ENCODE results near the gene AVPR2.
A peak's percentile ranks its signal among the peaks of the same experiment; 100 is the strongest.

AVPR2 gene

GRCh38 chrX:153932220-153932915 lies 27.9 kb downstream of the AVPR2 start:
- no peak for DNase-seq (ENCODE audit: low read depth in 2 of 2)

- DNase-seq (ENCODE audit: low read depth in 2 of 2) = no peak
Measured at GRCh38 chrX:153933748-153934147, 29.3 kb downstream of the AVPR2 start.

GRCh38 chrX:153934148-153934761 lies 29.8 kb downstream of the AVPR2 start:
- DNase-seq (ENCODE audit: low read depth in 2 of 2) = no peak

- DNase-seq (ENCODE audit: low read depth in 2 of 2) = peak; percentile 49 to 68
Measured at GRCh38 chrX:153934762-153935325, 30.4 kb downstream of the AVPR2 start, which contains the start of gene NAA10. TSS of gene NAA10 (minus strand) at chrX:153935037. CDS start at chrX:153934904, 133 bp downstream.

GRCh38 chrX:153935326-153935851 lies 30.9 kb downstream of the AVPR2 start:
- DNase-seq (ENCODE audit: low read depth in 2 of 2) = no peak

- no peak for DNase-seq (ENCODE audit: low read depth in 2 of 2)
Measured at GRCh38 chrX:153937056-153937455, 32.6 kb downstream of the AVPR2 start.

GRCh38 chrX:153938226-153938786 lies 33.8 kb downstream of the AVPR2 start:
- DNase-seq (ENCODE audit: low read depth in 2 of 2) = no peak

- no peak for DNase-seq (ENCODE audit: low read depth in 2 of 2)
Measured at GRCh38 chrX:153939573-153939972, 35.1 kb downstream of the AVPR2 start.

GRCh38 chrX:153941336-153942252 lies 37.1 kb downstream of the AVPR2 start:
- no peak for DNase-seq (ENCODE audit: low read depth in 2 of 2)

GRCh38 chrX:153944140-153944799 lies 39.8 kb downstream of the AVPR2 start, which contains the start of gene RENBP:
TSS of gene RENBP (minus strand) at chrX:153944643. CDS start at chrX:153944610, 33 bp downstream.
- peak in 1 of 2 donors; percentile 40 for DNase-seq (ENCODE audit: low read depth in 2 of 2)

GRCh38 chrX:153944800-153945150 lies 40.3 kb downstream of the AVPR2 start:
- no peak for DNase-seq (ENCODE audit: low read depth in 2 of 2)

- no peak for DNase-seq (ENCODE audit: low read depth in 2 of 2)
Measured at GRCh38 chrX:153945956-153946943, 41.8 kb downstream of the AVPR2 start.

- DNase-seq (ENCODE audit: low read depth in 2 of 2) = peak; percentile 69 to 72
Measured at GRCh38 chrX:153947009-153947769, 42.7 kb downstream of the AVPR2 start.

- no peak for DNase-seq (ENCODE audit: low read depth in 2 of 2)
Measured at GRCh38 chrX:153948002-153948466, 43.6 kb downstream of the AVPR2 start.

- DNase-seq (ENCODE audit: low read depth in 2 of 2) = no peak
Measured at GRCh38 chrX:153948847-153949805, 44.7 kb downstream of the AVPR2 start.

GRCh38 chrX:153950127-153950526 lies 45.7 kb downstream of the AVPR2 start:
- no peak for DNase-seq (ENCODE audit: low read depth in 2 of 2)

- no peak for DNase-seq (ENCODE audit: low read depth in 2 of 2)
Measured at GRCh38 chrX:153951683-153952372, 47.4 kb downstream of the AVPR2 start.

Measured in stimulated activated CD4-positive, alpha-beta T cell treated with anti-CD3 and anti-CD28 coated beads, Interleukin-1b, Interleukin-23, amount 100 ng/mL, for 4 hours (primary cell).